HL-60 (cell line): ENCODE data around the gene NAALADL2.

ENCODE experiments used
- CTCF ChIP-seq: IDR thresholded peaks from one replicate; pipeline ENCODE4 v1.5.1; 2011; ENCODE audit warnings: low read length, control low read depth, inconsistent platforms; ENCODE audit not compliant: insufficient read depth
- POLR2AphosphoS5 ChIP-seq: IDR thresholded peaks from 2 replicates; pipeline ENCODE4 v1.6.1; 2012; ENCODE audit warnings: low read depth
- REST ChIP-seq: IDR thresholded peaks from 2 replicates; pipeline ENCODE4 v1.6.1; 2012; ENCODE audit warnings: low read depth; ENCODE audit not compliant: insufficient replicate concordance

- TF ChIP-seq CTCF (no peak), REST (no peak), POLR2AphosphoS5 (no peak)
Measured at GRCh38 chr3:174973465-174973864, 114.3 kb downstream of the NAALADL2 start.
